Germinal center (tissue), 1 donor: ENCODE results near the gene PRDM16.
"Not testable (repeated sequence)": the region's sequence is repeated elsewhere in the genome, so short reads cannot be mapped to it uniquely, and the experiment has no call there.

Source experiments
- DNase-seq: peaks from one replicate; pipeline ENCODE4 v3.0.0; 2012; ENCODE audit warnings: mixed read lengths, low spot score

PRDM16 gene

GRCh38 chr1:3229081-3229725, 160.2 kb downstream of the PRDM16 start:
- no peak for DNase-seq

DNA sequence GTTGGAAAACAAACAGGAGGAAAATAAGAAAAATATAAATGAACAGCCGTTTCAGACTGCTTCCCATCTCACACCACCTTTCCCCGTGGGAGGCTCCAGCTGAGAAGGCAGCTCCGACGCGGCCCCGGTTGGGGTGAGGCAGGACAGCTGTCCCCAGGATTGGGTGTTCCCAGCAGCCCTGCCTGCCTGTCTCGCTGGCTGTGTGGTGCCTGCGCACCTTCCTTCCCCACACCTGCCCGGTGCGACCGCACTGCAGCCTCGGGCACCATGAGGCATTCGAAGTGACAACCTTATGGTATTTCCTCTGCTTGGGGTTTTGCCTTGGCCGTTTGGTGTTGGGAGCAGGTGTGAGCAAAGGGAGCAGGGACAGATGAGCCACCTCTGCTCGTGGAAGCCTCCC, 161.6 kb downstream of the PRDM16 start:
- no peak for DNase-seq

- no peak for DNase-seq
These were observed 162.2 kb downstream of the PRDM16 start for GRCh38 chr1:3231245-3231644.

DNA sequence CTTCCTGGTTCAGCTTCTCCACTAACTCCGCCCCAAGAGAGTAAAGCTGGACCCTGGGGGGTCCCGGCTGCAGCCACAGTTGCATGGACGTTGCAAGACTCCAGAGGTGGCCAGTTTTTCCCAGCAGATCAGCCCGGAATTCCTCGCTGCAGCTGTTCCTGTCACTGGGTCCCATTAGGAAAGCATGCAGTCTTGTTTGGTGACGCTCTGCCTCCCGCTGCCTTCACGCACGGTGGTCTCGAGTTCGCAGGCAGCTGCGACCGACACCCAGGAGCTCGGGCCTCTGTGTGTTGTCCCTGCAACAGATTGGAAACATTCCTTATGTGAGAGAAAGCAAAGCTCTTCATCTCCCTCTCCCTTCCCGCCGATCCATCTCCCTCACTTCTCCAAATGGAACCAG, 162.8 kb downstream of the PRDM16 start:
- DNase-seq, result no peak

- no peak for DNase-seq
These were observed 164.0 kb downstream of the PRDM16 start for GRCh38 chr1:3233031-3233430.

DNA sequence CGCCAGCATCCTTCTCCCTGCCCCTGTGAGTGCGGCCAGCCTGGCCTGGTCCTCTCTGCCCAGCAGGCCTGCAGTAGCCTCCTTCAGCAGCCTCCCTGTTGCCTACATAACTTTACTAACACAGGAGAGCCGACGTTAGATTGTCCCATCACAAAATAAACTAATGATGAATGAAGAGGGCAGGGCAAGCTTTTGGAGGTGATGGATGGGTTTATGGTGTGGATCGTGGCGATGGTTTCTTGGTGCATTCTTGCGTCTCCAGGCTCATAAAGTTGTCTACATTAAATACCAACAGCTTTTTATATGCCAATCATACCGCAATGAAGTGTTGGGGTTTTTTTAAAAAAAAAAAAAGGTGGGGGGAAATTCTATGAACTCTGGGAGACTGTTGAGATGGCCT, 164.5 kb downstream of the PRDM16 start:
- no peak for DNase-seq

DNA sequence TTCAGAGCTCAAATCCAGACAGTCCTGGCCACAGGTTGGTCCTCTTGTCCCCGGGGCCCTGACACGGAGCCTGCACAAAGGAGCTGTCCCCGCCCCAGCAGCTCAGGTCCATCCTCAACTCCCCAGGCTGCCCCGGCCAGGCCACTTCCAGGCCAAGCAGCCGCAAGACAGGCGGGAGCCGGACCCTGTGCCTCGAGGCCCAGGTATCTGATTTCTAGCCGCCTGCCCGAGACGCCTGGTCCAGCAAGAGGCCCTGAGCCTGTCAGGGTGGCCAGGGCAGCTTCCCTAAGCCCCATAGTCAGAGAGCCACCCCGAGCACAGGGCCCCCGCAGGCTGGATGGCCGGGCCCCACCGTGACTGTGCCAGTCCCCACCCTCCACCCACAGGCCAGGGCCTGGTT, 165.3 kb downstream of the PRDM16 start:
- no peak for DNase-seq

- no peak for DNase-seq
These were observed 166.0 kb downstream of the PRDM16 start for GRCh38 chr1:3234956-3235355.

DNA sequence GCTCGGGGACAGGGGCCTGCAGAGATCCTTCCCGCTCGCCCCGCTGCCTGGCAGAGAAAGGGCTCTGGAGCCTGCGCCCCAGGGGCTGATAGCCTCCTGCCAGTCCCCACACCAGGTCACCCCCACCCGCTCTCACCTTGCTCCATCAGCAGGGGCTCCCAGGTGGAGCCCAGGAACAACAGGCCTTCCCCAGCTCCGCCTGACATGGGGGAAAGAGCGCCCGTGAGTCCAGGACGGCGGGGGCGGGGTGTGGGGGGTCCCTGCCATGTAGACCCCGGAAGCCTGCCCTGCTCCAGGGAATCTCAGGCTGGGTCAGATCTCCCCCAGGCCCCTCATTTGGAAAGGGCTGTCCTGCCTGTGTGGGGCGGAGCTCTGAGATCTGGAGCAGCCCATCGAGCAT, 166.5 kb downstream of the PRDM16 start:
- no peak for DNase-seq

DNA sequence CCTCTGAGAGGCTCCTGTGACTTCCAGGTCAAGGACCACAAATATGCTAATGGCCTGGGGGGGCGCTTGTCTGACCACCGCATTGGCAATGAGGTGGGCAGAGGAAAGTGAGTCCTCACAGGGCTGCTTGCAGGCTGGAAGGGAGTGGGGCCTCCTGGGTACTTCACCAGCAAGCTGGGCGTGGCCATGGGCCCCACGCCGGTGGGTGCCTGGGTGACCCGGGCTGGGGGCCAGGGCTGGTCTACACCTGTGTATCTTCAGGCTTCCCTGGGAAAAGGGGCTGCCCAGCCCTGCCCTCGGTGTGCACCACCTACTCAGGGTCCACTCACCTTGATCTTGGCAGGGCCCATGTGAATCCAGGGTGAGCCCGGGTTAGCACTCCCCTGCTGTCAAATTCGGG, 167.4 kb downstream of the PRDM16 start:
- no peak for DNase-seq

GRCh38 chr1:3236955-3237354, 168.0 kb downstream of the PRDM16 start:
- no peak for DNase-seq

GRCh38 chr1:3237570-3237969, 168.6 kb downstream of the PRDM16 start:
- DNase-seq, result no peak

GRCh38 chr1:3237994-3238702, 169.1 kb downstream of the PRDM16 start:
- DNase-seq, result no peak

GRCh38 chr1:3238703-3239278, 169.8 kb downstream of the PRDM16 start:
- no peak for DNase-seq

GRCh38 chr1:3239991-3240390, 171.0 kb downstream of the PRDM16 start:
- DNase-seq, result not testable (repeated sequence)

DNA sequence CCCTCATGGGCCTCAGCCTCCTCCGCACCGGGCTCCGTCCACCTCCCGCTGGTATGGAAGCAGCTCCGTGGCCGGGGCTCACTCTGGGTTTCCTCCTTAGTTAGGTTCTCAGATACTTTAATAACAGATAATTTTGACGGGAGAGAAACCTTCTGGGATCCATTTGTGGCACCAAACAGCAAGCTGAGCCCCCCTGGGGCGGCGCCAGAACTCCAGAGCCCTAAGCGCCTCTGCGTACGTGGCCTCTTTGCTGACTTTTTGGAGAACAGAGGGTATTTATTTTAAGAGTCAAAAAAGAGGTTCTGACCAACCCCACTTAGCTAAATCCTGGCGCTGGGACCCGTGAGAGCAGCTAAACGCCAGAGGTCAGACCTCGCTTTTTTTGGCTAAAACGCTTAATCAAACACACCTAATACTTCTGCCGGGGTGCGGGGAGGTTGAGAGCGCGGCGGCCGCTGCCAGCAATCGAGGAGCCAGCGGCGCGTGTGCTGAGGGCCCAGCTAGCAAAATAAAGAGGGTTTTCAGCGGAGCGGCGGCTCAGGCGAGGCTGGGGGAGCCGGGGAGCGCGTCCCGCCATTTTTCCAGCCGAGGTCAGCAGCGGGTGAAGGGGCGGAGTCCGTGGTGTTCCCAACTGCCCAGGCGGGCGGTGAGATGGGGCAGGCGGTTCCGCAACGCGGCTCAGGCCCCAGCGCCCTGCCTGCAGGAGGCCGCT, 171.7 kb downstream of the PRDM16 start:
- DNase-seq, result no peak

GRCh38 chr1:3241236-3241550, 172.2 kb downstream of the PRDM16 start:
- DNase-seq, result no peak

GRCh38 chr1:3241673-3242407, 172.8 kb downstream of the PRDM16 start:
- no peak for DNase-seq

DNA sequence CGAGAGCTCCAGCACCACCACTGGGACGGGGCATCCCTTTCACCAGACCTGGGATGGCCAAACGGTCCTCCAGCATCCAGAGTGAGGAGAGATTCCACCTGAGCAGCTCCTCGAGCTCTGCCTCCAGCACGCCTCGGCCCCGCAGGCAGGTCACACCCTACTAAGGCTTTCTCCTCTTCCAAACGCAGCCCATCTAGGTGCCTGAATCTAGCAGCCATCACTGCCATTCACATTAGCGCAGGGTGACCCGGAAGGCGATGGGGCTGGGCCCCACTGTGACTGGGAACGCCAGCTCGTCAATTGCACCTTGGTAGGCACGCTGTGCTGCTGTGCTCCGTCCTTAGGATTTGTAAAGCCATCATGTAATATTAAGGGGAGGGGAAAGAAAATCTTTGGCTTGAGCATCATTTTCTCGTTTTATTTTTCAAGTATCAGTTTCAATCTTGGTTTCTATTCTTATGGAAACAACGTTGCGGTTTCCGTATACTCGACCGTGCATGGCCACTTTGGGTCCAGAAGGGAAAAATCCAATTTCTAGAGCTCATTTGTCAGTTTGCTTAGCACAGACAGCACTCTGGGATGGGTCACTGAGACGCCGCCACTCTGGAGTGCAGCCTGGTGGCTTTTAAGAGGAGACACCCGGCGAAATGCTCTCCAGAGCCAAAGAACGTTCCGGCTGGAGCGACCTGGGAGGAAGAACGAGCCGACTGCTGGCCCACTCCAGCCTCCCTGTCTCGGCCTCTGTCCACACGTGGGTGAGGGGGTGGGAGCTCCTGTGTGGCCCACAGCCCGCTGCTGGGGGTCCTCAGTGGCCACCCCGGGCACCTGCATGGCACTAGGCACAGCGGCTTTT, 173.6 kb downstream of the PRDM16 start:
- no peak for DNase-seq

DNA sequence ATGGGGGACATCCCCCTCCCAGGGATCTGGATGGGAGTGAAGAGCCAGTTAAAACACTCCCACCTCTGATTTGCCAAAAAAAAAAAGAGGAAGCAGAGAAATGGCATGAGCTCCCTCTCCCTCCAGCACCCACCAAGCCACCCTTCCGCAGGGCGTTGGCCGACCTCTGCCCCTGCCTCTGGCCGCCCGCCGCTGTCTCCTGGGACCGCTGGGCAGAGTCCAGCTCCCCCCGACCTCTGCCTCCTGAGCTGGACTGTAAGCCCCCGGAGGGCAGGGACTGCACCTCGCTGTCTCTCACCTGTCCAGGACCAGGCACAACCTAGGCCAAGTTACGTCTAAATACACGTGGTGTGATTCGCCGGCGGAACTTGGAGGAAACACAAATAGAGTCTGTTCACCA, 174.3 kb downstream of the PRDM16 start:
- no peak for DNase-seq
